Hematopoietic multipotent progenitor cell treated with erythropoietin and hydrocortisone succinate and interleukin-3 and kit ligand, for 15 days (in vitro differentiated cells): ENCODE results near the gene MAP6.

ENCODE experiments used
- DNase-seq: peaks from one replicate; pipeline ENCODE4 v3.0.0-alpha.2; 2015; ENCODE audit warnings: low spot score

The MAP6 gene

DNA sequence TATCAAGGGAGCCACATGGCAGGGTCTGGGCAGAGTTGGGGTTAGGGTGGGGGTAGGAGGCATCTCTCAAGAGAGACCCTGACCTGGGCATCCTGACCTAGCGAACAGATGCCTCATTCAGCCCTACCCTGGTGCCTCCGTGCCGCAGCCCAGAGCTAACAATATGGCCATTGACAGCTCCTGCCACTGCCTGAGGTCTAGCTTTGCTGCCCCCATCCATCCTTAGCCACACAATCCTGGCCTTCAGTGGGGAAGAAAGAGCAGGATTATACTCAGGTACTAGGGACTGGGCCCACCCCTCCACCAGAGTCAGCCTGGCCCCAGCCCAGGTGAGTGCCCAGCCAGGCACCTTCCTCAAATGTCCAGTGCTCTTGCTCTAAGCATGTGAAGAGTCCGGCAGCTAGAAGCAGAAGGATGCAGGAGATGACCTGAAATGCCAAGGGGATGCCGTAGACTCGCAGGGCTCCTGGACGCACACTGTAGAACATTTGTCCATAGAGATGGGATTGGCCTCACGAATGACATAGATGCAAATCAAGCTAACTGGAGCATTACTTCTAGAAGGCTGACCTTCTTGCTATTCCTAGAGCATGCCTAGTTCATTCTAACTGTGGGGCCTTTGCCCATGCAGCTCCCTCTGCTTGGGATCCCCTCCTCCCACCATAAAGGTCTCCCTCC is 120.1 kb downstream of the MAP6 start:
- DNase-seq = no peak

- peak; percentile 77 for DNase-seq
Observed at GRCh38 chr11:75547617-75548058, 121.2 kb downstream of the MAP6 start.

- DNase-seq = no peak
Observed at GRCh38 chr11:75547177-75547576, 121.7 kb downstream of the MAP6 start.

DNA sequence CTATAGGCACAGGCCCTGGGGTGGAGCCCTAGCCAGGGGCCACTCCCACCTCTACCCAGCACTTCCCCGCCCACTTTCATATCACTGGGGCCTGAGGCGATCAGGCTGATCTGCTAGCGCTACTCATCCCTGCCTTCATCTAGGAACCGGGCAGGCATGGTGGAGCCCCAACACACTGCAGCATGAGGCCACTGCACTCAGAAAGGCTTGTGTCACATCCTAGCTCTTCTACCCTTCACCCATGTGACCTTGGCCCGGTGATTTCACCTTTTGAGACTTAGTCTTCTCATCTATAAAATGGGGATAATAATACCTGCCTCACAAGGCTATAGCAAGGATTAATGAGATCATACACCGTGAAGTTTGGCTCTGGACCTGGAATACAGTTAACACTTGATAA is 125.0 kb downstream of the MAP6 start:
- peak; percentile 93 for DNase-seq

GRCh38 chr11:75542088-75542438 is 126.8 kb downstream of the MAP6 start:
- no peak for DNase-seq

GRCh38 chr11:75541193-75542087 is 127.4 kb downstream of the MAP6 start:
- DNase-seq = peak; percentile 62

GRCh38 chr11:75539459-75540334 is 129.1 kb downstream of the MAP6 start:
- DNase-seq = no peak

DNA sequence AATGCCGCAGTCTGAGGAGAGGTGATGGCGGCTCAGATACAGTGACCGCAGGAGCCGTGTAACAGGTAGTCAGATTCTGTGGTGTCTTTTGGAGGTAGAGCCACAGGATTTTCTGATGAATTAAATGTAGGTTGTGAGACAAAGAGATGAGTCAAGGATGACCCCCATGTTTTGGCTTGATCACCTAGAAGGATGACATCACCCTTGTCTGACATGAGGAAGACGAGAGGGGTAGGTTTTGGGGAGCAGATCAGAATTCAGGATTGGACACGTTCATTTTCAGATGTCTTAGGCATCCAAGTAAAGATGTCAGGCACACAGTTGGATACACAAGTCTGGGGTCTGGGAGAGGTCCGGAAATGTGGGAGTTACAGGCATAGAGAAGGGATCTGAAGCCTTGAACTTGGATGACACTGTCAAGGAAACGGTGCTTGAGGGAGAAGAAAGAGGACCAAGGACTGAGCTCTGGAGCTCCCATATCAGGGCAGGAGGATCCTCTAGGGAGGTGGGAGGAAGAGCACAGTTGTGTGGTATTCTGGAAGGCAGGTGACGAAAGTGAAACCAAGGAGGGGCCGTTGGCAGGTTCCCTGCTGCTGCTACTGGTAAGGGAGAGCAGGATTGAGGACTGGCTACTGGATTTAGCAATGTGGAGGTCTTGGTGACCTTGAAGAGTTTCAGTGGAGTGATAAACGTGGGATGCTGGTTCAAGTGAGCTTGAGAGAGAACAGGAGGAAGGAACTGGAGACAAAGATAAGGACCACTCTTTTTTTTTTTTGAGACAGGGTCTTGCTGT is 130.5 kb downstream of the MAP6 start:
- no peak for DNase-seq

DNA sequence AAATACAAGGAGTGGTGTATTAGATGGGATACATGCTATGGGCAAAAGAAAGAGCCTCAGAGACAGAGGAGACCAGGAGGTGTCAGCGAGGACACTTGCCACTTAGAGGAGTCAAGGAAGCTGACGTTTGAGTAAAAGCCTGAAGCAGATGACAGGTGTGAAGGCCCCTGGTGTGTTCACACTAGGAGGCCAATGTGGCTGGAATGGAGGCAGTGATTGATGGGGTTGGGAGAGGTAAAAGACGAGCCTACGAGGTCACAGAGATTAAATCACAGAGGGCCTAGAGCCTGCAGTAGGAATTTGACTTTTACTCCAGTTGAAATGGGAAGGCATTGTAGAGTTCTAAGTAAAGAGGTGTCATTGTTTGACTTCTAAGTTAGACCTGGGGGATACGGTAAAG is 131.1 kb downstream of the MAP6 start:
- no peak for DNase-seq
